ENCODE results near the gene DGKZ.
A peak's percentile ranks its signal among the peaks of the same experiment; 100 is the strongest.
"Not testable (repeated sequence)": the region's sequence is repeated elsewhere in the genome, so short reads cannot be mapped to it uniquely, and the experiment has no call there.

The DGKZ gene

DNA sequence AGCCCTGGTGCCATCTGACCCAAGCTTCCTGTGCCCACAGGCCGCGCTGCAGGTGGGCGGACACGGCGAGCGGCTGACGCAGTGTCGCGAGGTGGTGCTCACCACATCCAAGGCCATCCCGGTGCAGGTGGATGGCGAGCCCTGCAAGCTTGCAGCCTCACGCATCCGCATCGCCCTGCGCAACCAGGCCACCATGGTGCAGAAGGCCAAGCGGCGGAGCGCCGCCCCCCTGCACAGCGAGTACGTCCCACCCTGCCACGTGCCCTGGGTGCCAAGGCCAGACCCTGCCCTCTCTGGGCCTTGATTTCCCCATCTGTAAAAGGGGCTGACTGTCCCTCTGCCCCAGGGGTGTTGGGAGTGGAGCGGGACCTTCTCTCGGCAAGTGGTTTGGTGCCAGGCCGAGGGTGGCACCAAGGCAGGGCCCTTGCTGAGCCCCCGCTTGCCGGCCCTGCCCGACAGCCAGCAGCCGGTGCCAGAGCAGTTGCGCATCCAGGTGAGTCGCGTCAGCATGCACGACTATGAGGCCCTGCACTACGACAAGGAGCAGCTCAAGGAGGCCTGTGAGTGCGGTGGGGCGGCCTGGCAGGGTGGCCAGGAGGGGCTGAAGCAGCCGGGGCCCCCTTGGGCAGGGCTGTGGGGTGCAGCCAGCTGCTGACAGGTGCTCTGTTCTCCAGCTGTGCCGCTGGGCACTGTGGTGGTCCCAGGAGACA lies 28.3 kb downstream of the DGKZ start:
- Mint-ChIP-seq H3K36me3 (no peaks in the 10 kb centered on the region), H3K27me3 (no peaks in the 10 kb centered on the region), H3K9me3 (ENCODE audit: low read depth) (no peaks in the 10 kb centered on the region), H3K4me3 (no peak overlapping the region), H3K27ac (no peak overlapping the region), H3K4me1 (ENCODE audit: low read depth) (peaks cover 2% of the 10 kb centered on the region)

DNA sequence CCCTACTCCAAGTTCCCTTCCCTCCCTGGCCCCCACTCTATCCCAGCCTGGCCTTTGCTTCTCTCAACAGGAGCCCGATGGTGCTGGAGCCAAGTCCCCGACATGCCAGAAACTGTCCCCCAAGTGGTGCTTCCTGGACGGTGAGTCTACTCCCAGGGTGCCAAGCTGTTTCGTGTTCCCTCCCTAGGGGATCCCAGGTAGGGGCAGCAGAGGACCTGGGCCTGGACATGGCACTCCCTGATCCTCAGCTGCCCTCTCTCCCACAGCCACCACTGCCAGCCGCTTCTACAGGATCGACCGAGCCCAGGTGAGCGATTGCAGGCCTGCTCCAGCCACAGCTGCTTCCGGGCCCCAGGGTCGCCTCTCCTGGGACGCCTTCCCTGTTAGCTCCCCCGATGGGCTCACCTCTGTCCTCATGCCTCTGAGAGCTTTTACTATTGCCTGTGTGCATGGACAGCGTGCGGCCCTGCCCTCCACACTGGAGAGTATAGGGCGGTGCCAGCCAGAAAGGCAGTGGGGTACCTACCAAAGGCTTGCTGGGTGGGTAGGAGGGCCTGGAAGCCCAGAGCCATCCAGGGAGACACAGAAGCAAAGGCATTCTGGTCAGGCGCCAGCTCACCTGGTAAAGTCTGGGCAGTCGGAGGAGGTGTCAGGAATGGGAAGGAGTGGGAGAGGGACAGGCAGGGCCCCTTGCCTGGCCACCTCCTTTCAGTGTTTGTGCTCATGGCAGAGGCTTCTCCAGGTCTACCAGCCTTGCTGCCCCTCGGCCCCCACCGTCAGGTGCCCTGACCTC lies 29.2 kb downstream of the DGKZ start:
- H3K36me3 Mint-ChIP-seq = no peaks in the 10 kb centered on the region
- no peaks in the 10 kb centered on the region for H3K27me3 Mint-ChIP-seq
- H3K9me3 Mint-ChIP-seq (ENCODE audit: low read depth) = no peaks in the 10 kb centered on the region
- no peak overlapping the region for H3K4me3 Mint-ChIP-seq
- H3K4me1 Mint-ChIP-seq (ENCODE audit: low read depth) = peaks cover 2% of the 10 kb centered on the region
- H3K27ac Mint-ChIP-seq = no peak overlapping the region

DNA sequence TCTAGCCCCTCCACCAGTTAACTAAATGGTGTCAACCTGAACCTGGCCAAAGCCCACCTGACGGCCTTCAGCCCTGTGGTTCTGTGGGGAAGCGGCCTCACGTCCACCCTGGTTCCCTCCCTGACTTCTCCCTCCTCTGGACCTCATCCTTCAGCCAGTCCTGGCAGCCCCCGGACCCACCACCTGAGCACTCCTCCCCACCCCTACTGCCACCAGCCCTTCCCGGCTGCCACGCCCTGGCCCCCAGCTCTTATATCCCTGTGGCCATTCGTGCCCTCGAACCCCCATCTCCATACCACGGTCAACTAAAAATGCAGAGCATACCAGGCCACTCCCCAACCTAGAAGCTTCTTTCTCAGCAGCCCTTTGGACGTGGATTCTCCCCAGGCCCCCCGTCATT lies 30.0 kb downstream of the DGKZ start:
- no peaks in the 10 kb centered on the region for H3K9me3 Mint-ChIP-seq (ENCODE audit: low read depth)
- H3K36me3 Mint-ChIP-seq = no peaks in the 10 kb centered on the region
- peaks cover 5% of the 10 kb centered on the region for H3K4me1 Mint-ChIP-seq (ENCODE audit: low read depth)
- H3K27me3 Mint-ChIP-seq = no peaks in the 10 kb centered on the region
- no peak overlapping the region for H3K4me3 Mint-ChIP-seq
- no peak overlapping the region for H3K27ac Mint-ChIP-seq

DNA sequence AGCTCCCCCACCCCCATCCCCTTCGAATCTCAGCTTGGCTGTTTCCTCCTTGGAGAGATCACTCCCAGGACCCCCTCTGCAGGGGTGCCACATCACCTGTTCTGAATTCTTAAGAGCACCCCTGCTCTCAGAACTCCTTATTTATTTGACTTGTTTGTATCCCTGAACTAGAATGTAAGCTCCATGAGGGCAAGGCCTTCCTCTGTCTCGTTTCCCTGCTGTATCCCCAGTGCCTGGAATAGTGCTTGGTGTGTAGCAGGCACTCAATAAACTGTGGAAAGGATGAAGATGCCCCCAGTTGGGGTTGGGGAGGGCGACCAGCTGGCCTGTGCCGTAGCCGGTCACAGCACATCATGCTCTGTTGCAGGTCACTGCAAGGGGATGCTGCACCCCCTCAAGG lies 30.6 kb downstream of the DGKZ start:
- Mint-ChIP-seq H3K4me3 (no peak overlapping the region), H3K36me3 (no peaks in the 10 kb centered on the region), H3K4me1 (ENCODE audit: low read depth) (peaks cover 5% of the 10 kb centered on the region), H3K27me3 (no peaks in the 10 kb centered on the region), H3K9me3 (ENCODE audit: low read depth) (no peaks in the 10 kb centered on the region), H3K27ac (no peak overlapping the region)

DNA sequence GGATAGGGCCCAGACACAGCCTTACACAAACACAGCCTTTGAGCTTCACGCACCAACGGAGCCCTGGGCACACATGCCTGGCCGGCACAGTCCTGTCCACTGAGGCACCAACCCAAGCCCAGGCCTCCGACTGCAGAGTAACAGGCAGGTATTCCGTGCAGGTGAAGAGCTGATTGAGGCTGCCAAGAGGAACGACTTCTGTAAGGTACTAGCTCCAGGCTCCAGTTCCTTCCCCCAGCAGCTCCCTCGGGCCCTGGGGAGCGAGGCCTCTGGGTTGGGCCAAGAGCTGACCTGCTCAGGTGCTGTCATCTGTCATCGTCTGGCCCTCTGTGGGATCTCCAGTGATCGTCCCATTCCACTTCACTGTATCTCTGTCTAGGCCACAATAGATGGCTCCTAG lies 31.0 kb downstream of the DGKZ start:
- H3K9me3 Mint-ChIP-seq (ENCODE audit: low read depth) = no peaks in the 10 kb centered on the region
- H3K27me3 Mint-ChIP-seq = no peaks in the 10 kb centered on the region
- H3K27ac Mint-ChIP-seq = no peak overlapping the region
- H3K4me1 Mint-ChIP-seq (ENCODE audit: low read depth) = peaks cover 5% of the 10 kb centered on the region
- no peak overlapping the region for H3K4me3 Mint-ChIP-seq
- H3K36me3 Mint-ChIP-seq = no peaks in the 10 kb centered on the region

DNA sequence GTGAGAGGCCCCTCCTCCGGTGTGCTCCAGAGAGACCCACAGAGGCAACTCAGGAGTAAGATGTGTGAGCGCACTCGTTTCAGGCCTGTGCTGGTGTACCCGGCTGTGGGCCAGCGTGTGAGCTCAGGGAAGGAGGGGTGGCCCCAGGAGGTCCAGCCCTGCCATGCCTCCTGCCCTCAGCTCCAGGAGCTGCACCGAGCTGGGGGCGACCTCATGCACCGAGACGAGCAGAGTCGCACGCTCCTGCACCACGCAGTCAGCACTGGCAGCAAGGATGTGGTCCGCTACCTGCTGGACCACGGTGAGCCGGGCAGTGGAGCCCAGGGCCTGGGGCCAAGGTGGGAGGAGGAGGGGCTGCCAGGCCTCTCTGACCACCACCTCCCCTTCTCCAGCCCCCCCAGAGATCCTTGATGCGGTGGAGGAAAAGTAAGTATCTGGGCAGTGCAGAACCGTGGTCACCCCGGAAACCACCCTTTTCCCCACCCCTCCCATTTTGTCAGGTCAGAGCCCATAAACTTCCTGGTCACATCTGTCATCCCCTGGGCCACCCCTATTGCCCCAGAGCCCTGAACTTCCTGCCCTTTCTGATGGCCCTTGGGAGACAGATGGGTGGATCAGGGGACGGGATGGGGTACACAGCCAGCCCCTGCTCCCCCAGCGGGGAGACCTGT lies 31.7 kb downstream of the DGKZ start:
- Mint-ChIP-seq H3K36me3 (no peaks in the 10 kb centered on the region), H3K4me3 (peak overlapping the region; percentile 17), H3K9me3 (ENCODE audit: low read depth) (no peaks in the 10 kb centered on the region), H3K27ac (no peak overlapping the region), H3K27me3 (no peaks in the 10 kb centered on the region), H3K4me1 (ENCODE audit: low read depth) (peaks cover 5% of the 10 kb centered on the region)

DNA sequence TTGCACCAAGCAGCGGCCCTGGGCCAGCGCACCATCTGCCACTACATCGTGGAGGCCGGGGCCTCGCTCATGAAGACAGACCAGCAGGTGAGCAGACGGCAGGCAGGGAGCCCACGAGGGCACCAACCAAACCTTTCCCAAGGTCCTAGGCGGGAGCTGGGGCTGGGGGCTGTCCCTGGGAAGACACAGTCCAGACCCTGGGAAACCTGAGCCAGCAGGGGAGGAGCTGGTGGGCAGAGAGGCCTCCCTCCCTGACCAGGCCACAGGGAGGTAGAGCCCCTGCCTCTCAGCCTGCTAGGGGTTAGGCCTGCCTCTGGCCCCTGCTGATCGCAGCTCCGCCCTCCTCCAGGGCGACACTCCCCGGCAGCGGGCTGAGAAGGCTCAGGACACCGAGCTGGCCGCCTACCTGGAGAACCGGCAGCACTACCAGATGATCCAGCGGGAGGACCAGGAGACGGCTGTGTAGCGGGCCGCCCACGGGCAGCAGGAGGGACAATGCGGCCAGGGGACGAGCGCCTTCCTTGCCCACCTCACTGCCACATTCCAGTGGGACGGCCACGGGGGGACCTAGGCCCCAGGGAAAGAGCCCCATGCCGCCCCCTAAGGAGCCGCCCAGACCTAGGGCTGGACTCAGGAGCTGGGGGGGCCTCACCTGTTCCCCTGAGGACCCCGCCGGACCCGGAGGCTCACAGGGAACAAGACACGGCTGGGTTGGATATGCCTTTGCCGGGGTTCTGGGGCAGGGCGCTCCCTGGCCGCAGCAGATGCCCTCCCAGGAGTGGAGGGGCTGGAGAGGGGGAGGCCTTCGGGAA lies 32.4 kb downstream of the DGKZ start:
- H3K4me3 Mint-ChIP-seq = peak overlapping the region; percentile 51
- H3K9me3 Mint-ChIP-seq (ENCODE audit: low read depth); H3K27ac Mint-ChIP-seq; H3K27me3 Mint-ChIP-seq; H3K4me1 Mint-ChIP-seq (ENCODE audit: low read depth); H3K36me3 Mint-ChIP-seq: not testable (repeated sequence)

DNA sequence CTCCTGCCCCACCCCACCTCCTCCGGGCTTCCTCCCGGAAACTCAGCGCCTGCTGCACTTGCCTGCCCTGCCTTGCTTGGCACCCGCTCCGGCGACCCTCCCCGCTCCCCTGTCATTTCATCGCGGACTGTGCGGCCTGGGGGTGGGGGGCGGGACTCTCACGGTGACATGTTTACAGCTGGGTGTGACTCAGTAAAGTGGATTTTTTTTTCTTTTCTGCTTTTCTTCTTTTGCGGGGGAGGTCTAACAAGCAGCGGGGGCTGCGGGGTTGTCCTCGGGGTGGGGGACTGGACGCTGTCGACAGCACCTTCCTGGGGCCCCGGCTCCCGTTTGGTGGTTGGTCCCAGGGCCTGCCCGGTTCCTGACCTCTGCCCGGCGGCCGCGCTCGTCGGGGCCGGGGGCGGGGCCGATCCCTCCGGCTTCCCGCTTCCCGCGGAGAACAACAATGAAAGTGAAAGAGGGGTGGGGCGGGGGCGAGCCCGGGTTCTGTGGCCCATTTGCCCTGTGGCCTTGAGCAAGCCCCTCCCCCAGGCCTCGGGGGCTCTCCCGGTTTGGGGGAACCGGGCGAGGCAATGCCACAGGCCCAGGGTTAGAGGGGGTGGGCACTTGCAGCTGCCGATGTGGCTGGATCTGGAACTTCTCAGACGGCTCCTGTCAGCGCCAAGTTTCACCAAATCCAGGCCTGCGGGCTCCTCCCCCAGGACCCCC lies 33.2 kb downstream of the DGKZ start:
- Mint-ChIP-seq H3K4me3 (peak overlapping the region; percentile 73), H3K36me3 (no peaks in the 10 kb centered on the region), H3K27ac (peak overlapping the region; percentile 56), H3K27me3 (peaks cover 2% of the 10 kb centered on the region), H3K9me3 (ENCODE audit: low read depth) (no peaks in the 10 kb centered on the region), H3K4me1 (ENCODE audit: low read depth) (peaks cover 5% of the 10 kb centered on the region)

DNA sequence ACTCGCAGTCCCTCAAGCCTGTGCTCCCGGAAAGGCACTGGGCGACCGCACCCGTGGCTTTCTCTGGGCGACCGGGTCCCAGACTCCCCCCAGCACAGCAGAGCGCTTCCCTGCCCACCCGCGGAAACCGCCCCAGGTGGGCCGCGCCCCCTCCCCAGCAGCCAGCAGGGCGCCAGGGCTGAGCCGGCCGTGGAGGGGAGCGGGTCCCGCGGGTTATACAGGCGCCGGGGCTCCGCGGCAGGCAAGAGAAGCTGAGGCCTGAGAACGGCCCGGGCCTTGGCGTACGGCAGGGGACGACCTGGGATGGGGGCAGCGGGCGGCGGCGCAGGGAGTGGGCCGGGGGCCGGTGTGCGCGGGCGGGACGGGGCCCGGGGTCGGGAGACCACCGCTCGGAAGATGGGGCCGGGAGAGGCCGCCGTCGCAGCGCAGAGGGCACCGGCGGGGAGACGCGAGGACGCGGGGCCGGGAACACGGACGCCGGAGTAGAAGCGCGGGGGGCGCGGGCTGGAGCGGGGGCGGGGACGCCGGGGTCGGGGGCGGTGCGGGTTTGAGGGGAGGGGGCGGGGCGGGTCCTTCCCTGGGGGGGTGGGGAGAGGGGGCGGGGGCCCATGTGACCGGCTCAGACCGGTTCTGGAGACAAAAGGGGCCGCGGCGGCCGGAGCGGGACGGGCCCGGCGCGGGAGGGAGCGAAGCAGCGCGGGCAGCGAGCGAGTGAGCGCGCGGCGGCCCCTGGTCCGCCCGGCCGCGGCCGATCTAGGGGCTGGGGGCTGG lies 34.0 kb downstream of the DGKZ start, which contains the start of gene MDK:
TSS of gene MDK (plus strand) at position 622 of the 771 bp plus-strand sequence. CDS start 389 bp downstream, outside the sequence.
- H3K36me3 Mint-ChIP-seq = no peaks in the 10 kb centered on the region
- peak within 1 kb of the TSS; percentile 76 for H3K4me3 Mint-ChIP-seq
- H3K27me3 Mint-ChIP-seq = peaks cover 4% of the 10 kb centered on the region
- no peaks in the 10 kb centered on the region for H3K9me3 Mint-ChIP-seq (ENCODE audit: low read depth)
- H3K4me1 Mint-ChIP-seq (ENCODE audit: low read depth) = peaks cover 5% of the 10 kb centered on the region
- no peak within 1 kb of the TSS for H3K27ac Mint-ChIP-seq

DNA sequence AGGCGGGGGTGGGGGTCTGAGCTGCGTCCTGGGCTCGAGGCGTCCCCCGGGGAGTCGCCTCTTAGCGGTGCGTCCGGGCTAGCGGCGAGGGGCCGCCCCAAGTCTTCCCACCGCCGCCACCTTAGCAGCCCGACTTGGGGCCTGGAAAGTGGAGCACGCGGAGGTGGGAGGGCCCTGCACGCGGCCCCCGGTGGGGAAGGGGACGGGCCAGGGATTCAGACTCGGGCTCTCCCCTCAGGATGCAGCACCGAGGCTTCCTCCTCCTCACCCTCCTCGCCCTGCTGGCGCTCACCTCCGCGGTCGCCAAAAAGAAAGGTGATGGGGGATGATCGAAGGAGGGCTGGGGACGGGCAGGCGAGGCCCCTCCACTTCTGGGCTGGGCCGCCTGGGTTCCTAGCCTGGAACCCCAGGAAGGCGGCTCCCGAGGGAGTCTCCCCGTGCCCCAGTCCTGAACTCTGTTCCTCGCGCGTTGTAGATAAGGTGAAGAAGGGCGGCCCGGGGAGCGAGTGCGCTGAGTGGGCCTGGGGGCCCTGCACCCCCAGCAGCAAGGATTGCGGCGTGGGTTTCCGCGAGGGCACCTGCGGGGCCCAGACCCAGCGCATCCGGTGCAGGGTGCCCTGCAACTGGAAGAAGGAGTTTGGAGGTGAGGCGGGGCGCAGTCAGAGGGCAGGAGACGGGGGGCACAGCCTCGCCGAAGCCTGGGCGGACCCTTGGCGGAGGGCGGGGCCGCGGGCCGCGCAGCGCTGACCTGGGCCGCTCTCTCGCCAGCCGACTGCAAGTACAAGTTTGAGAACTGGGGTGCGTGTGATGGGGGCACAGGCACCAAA lies 34.8 kb downstream of the DGKZ start:
- Mint-ChIP-seq H3K27me3 (peaks cover 11% of the 10 kb centered on the region), H3K9me3 (ENCODE audit: low read depth) (no peaks in the 10 kb centered on the region), H3K27ac (no peak overlapping the region), H3K36me3 (peaks cover 3% of the 10 kb centered on the region), H3K4me1 (ENCODE audit: low read depth) (peaks cover 5% of the 10 kb centered on the region), H3K4me3 (peak overlapping the region; percentile 76)

DNA sequence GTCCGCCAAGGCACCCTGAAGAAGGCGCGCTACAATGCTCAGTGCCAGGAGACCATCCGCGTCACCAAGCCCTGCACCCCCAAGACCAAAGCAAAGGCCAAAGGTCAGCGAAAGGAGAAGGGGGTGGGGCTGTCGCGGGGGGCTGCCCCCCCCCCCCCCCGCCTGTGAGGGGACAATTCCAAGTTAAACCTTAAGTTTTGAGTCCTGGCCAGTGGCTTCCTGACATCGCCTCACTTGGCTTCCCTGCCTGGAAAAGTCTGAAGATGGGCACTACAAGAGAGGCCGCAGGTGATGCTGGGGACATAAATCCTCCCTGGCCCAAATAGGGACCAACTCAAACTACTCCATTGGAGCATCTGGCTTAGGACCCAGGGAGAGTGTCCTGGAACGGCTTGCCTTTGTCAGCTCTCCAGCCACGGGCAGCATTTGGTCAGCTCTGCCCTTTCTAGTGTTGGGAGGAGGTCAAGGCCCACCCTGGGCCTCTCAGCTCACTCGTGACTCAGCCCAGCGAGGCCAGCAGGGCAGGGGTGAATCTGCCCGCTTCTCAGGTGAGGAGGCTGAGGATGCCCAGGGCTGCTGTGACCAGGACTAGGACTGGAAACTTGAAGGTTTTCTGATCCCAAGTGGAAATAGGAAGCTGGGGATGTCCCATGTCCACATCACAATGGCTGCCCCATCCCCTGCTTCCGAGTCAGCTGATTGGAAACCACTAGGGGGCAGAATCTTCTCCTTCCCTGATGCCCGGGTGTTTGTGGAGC lies 35.6 kb downstream of the DGKZ start:
- H3K9me3 Mint-ChIP-seq (ENCODE audit: low read depth) = no peaks in the 10 kb centered on the region
- no peak overlapping the region for H3K27ac Mint-ChIP-seq
- peaks cover 7% of the 10 kb centered on the region for H3K4me1 Mint-ChIP-seq (ENCODE audit: low read depth)
- H3K36me3 Mint-ChIP-seq = peaks cover 3% of the 10 kb centered on the region
- peaks cover 14% of the 10 kb centered on the region for H3K27me3 Mint-ChIP-seq
- no peak overlapping the region for H3K4me3 Mint-ChIP-seq

DNA sequence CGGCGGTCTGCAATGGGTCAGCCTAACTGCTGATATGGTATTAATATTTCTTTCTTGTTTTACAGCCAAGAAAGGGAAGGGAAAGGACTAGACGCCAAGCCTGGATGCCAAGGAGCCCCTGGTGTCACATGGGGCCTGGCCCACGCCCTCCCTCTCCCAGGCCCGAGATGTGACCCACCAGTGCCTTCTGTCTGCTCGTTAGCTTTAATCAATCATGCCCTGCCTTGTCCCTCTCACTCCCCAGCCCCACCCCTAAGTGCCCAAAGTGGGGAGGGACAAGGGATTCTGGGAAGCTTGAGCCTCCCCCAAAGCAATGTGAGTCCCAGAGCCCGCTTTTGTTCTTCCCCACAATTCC lies 36.1 kb downstream of the DGKZ start:
- H3K9me3 Mint-ChIP-seq (ENCODE audit: low read depth) = no peaks in the 10 kb centered on the region
- H3K27ac Mint-ChIP-seq = no peak overlapping the region
- H3K4me3 Mint-ChIP-seq = no peak overlapping the region
- H3K4me1 Mint-ChIP-seq (ENCODE audit: low read depth) = peaks cover 11% of the 10 kb centered on the region
- peaks cover 3% of the 10 kb centered on the region for H3K36me3 Mint-ChIP-seq
- H3K27me3 Mint-ChIP-seq = peaks cover 19% of the 10 kb centered on the region
